HG03066 (cell line): Measurements from ENCODE around the gene AGAP1.
"Not testable (repeated sequence)": the region's sequence is repeated elsewhere in the genome, so short reads cannot be mapped to it uniquely, and the experiment has no call there.

Experiments used
- ATAC-seq: cut with Tn5 transposase; IDR thresholded peaks from one replicate; pipeline ENCODE4 v1.9.1; 2021; ENCODE audit warnings: low read depth; ENCODE audit not compliant: unreplicated experiment

Gene AGAP1

GRCh38 chr2:235746257-235746934 lies 252.6 kb downstream of the AGAP1 start:
- ATAC-seq = no peak

GRCh38 chr2:235747001-235747785 lies 253.3 kb downstream of the AGAP1 start:
- ATAC-seq = no peak

DNA sequence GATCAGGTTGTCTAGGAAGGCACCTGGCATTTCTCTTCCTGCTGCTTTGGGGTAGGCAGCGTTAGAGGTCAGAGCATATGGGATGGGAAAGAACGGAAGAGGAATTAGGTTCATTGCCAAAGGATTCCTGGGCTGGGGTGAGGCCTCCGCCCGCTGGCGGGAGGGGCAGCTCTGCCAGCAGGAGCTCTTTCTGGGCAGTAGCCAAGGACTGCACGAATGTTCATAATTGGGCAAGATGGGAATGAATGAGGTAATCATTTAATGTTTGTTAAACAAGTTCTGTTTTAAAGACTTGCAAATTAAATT lies 253.9 kb downstream of the AGAP1 start:
- ATAC-seq = no peak

GRCh38 chr2:235749121-235749770 lies 255.4 kb downstream of the AGAP1 start:
- ATAC-seq = no peak

DNA sequence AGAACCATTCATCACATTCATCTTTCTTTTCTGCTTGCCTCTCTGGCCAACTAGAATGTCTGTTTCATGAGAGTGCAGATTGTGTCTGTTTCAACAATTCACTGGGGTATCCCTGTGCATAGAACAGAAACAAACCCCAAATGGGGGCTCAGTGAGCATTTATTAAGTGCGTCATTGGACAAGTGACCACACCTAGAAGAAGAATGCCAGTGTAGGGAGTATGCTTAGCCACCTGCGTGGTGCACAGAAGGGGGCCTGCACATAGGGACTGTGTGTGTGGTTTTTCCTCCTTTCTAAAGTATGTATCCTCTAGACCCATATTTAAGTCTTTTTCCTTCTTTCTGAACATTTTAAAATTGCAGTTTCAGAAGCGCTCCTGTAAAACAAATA lies 255.9 kb downstream of the AGAP1 start:
- ATAC-seq = no peak

GRCh38 chr2:235752846-235753245 lies 259.0 kb downstream of the AGAP1 start:
- ATAC-seq = no peak

- no peak for ATAC-seq
Observed at GRCh38 chr2:235754357-235755207, 260.7 kb downstream of the AGAP1 start.

GRCh38 chr2:235756491-235756890 lies 262.6 kb downstream of the AGAP1 start:
- no peak for ATAC-seq

- ATAC-seq = no peak
Observed at GRCh38 chr2:235757212-235757611, 263.4 kb downstream of the AGAP1 start.

GRCh38 chr2:235757640-235758039 lies 263.8 kb downstream of the AGAP1 start:
- ATAC-seq = no peak

DNA sequence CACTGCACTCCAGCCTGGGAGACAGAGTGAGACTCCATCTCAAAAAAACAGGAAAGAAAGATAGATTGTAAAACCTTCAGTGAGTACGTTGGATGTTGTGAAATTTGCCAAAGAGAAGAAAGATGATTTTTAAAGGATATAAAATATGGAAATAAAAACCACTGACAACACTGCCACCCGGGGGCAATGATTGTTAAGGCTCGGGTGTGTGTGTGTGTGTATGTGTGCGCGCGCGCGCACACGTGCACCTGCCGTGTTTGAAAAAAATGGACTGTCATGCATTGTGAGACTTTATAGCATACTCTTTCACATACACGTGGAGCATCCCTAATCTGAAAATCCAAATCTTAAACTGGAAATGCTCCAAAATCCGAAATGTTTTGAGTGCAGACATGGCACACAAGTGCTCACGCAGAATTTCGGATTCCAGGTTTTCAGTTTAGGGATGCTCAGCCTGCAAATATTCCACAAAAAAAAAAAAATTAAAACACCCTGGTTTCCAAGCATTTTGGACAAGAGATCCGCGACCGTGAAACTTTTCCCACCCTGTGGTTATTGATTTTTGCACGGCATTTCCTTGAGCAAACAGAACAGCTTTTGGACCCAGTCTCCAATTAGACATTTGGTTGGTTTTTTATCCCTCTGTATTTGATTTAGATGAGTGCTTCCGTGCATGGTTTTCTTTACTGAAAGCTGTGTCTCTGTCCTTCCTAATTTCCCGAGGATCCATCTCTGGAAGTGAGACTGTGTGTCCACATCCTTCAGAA lies 269.2 kb downstream of the AGAP1 start:
- no peak for ATAC-seq

DNA sequence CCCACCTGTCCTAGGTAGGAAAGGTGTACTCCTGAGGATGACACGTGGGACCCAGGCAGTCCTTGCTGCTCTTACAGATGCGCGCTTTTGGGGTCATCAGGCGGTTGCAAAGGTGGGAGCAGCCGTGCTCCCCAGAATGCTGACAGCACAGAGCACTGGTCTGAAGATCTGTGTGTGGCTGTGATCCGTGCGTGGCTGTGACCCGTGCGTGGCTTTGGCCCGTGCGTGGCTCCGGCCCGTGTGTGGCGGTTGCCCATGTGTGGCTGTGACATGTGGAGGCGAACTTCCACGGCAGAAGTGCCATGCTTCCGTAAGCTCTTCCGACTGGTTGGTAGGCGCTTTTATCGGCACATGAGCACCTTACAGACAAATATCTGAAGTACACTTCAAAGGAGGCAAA lies 270.0 kb downstream of the AGAP1 start:
- no peak for ATAC-seq

GRCh38 chr2:235764478-235764877 lies 270.6 kb downstream of the AGAP1 start:
- ATAC-seq = not testable (repeated sequence)

- no peak for ATAC-seq
Observed at GRCh38 chr2:235765181-235765820, 271.5 kb downstream of the AGAP1 start.

DNA sequence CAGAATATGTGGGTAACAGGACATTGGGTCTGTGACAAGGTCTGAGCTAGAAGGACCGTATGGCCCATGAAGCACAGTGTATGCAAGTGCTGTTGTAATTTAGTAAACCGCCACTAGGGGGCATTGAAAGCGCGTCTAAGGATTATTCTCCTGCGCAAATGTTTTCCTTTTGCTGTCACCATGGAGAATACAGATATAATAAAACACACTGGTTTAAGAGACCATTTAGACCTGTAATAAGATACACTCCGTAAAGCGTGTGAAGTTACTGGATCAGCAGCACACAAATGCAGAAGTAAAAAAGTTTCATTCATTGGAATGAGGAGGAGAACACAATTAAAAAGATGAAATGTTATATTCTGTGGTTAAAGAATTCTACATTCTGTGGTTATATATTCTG lies 272.4 kb downstream of the AGAP1 start:
- no peak for ATAC-seq

GRCh38 chr2:235768606-235769005 lies 274.8 kb downstream of the AGAP1 start:
- no peak for ATAC-seq

- ATAC-seq = no peak
Observed at GRCh38 chr2:235769046-235769445, 275.2 kb downstream of the AGAP1 start.

- no peak for ATAC-seq
Observed at GRCh38 chr2:235770909-235771820, 277.3 kb downstream of the AGAP1 start.
